Measurements from ENCODE around the gene RBM44. TPM values are rescaled to one million over a fixed set of nuclear protein-coding genes. Genes with fewer than 3 reads are reported as not detected.

RBM44 gene
- polyA plus RNA-seq, 1 donor from 2014 or later = 2.5 TPM

- TF ChIP-seq CTCF (IDR thresholded peaks at IDR 0.05; ENCODE audit: poor library complexity, severe bottlenecking) (no peak), SMC3 (conservative IDR thresholded peaks at IDR 0.05; ENCODE audit: poor library complexity) (no peak), TAF1 (IDR thresholded peaks at IDR 0.05; ENCODE audit: low read depth) (no peak), EZH2 (IDR thresholded peaks at IDR 0.05; ENCODE audit: borderline replicate concordance, insufficient read depth, low read length, poor library complexity, severe bottlenecking) (no peak), RAD21 (conservative IDR thresholded peaks at IDR 0.05) (no peak), MXI1 (conservative IDR thresholded peaks at IDR 0.05; ENCODE audit: poor library complexity, severe bottlenecking) (no peak), EP300 (conservative IDR thresholded peaks at IDR 0.05; ENCODE audit: poor library complexity, severe bottlenecking) (no peak)
- Histone ChIP-seq H3K27ac (ENCODE audit: low read length) (no peak overlapping the region), H2AFZ (ENCODE audit: low read depth, low read length) (no peak overlapping the region), H3K36me3 (ENCODE audit: insufficient read depth, low read length) (no peaks in the 10 kb centered on the region), H3K27me3 (ENCODE audit: insufficient read depth, low read depth, low read length) (no peaks in the 10 kb centered on the region), H3K4me2 (ENCODE audit: low read length) (no peak overlapping the region), H3K9ac (ENCODE audit: low read length) (no peak overlapping the region), H3F3A (ENCODE audit: insufficient read depth, low read length, poor library complexity, severe bottlenecking) (no peaks in the 10 kb centered on the region), H3K4me3 (ENCODE audit: low read length) (no peak overlapping the region), H3K9me3 (ENCODE audit: low read length) (no peaks in the 10 kb centered on the region), H4K20me1 (ENCODE audit: insufficient read depth) (no peaks in the 10 kb centered on the region), H3K9me2 (ENCODE audit: insufficient read depth, low read length) (no peaks in the 10 kb centered on the region), H3K79me2 (replicated peaks; ENCODE audit: insufficient read depth, low read length) (no peaks in the 10 kb centered on the region)
Observed at GRCh38 chr2:237820421-237820820, 21.8 kb downstream of the RBM44 start.

- no peak overlapping the region for H2AFZ ChIP-seq (ENCODE audit: low read depth, low read length)
- H3K4me3 ChIP-seq (ENCODE audit: low read length) = no peak overlapping the region
- no peaks in the 10 kb centered on the region for H3K36me3 ChIP-seq (ENCODE audit: insufficient read depth, low read length)
- H3K9ac ChIP-seq (ENCODE audit: low read length) = no peak overlapping the region
- H3K9me2 ChIP-seq (ENCODE audit: insufficient read depth, low read length) = no peaks in the 10 kb centered on the region
- TF ChIP-seq EP300 (conservative IDR thresholded peaks at IDR 0.05; ENCODE audit: poor library complexity, severe bottlenecking) (no peak), CTCF (IDR thresholded peaks at IDR 0.05; ENCODE audit: poor library complexity, severe bottlenecking) (no peak), EZH2 (IDR thresholded peaks at IDR 0.05; ENCODE audit: borderline replicate concordance, insufficient read depth, low read length, poor library complexity, severe bottlenecking) (no peak), TAF1 (IDR thresholded peaks at IDR 0.05; ENCODE audit: low read depth) (no peak), SMC3 (conservative IDR thresholded peaks at IDR 0.05; ENCODE audit: poor library complexity) (no peak), POLR2AphosphoS5 (IDR thresholded peaks at IDR 0.05) (no peak), REST (IDR thresholded peaks at IDR 0.05; ENCODE audit: borderline replicate concordance) (no peak), RAD21 (conservative IDR thresholded peaks at IDR 0.05) (no peak), MXI1 (conservative IDR thresholded peaks at IDR 0.05; ENCODE audit: poor library complexity, severe bottlenecking) (no peak)
- no peak overlapping the region for H3K4me2 ChIP-seq (ENCODE audit: low read length)
- H3K79me2 ChIP-seq (replicated peaks; ENCODE audit: insufficient read depth, low read length) = no peaks in the 10 kb centered on the region
- no peak overlapping the region for H3K27ac ChIP-seq (ENCODE audit: low read length)
- H3K9me3 ChIP-seq (ENCODE audit: low read length) = no peaks in the 10 kb centered on the region
- no peaks in the 10 kb centered on the region for H3F3A ChIP-seq (ENCODE audit: insufficient read depth, low read length, poor library complexity, severe bottlenecking)
- H4K20me1 ChIP-seq (ENCODE audit: insufficient read depth) = no peaks in the 10 kb centered on the region
- no peaks in the 10 kb centered on the region for H3K27me3 ChIP-seq (ENCODE audit: insufficient read depth, low read depth, low read length)
Observed at GRCh38 chr2:237823544-237823943, 25.0 kb downstream of the RBM44 start.

Measured in neural cell (in vitro differentiated cells).